Airway epithelial cell (primary cell): ENCODE measurements around the gene DEGS1. TPM values are rescaled to one million over a fixed set of nuclear protein-coding genes. Genes with fewer than 3 reads are reported as not detected.

Experiments used
- total RNA-seq: library from RNA; depleted of rRNA; stranded (reverse); fragments of >200 nt; gene quantifications from 2 replicates; pipeline ENCODE4 v1.2.3, GENCODE V29; 2015

Gene DEGS1
- total RNA-seq, result 37.4 and 48.7 TPM in 2 replicates

GRCh38 chr1:224182866-224183590 lies at the start of gene DEGS1:
Gene DEGS1 (plus strand): TSS chr1:224183240. CDS start chr1:224183337, 97 bp downstream.

Other genes starting within 250 kb of the DEGS1 start
- gene FBXO28, start 69.1 kb upstream of the DEGS1 start, total RNA-seq, result 17.2 and 18.6 TPM in 2 replicates
- 9.6 and 15.4 TPM in 2 replicates for gene NVL, start 146.9 kb downstream of the DEGS1 start, total RNA-seq
- 83.4 and 88.6 TPM in 2 replicates for gene CNIH4, start 173.6 kb downstream of the DEGS1 start, total RNA-seq